HUES48 (cell line): Measurements from ENCODE around the gene ATXN2.

ENCODE experiments used
- H3K27ac ChIP-seq: one replicate; pipeline ENCODE4 v1.7.0; 2013; ENCODE audit warnings: low read depth, low read length, inconsistent platforms
- H3K27me3 ChIP-seq: 2 replicates; pipeline ENCODE4 v1.6.1; 2013; ENCODE audit warnings: mild to moderate bottlenecking, low read length; ENCODE audit not compliant: control insufficient read depth, insufficient read depth
- H3K36me3 ChIP-seq: 2 replicates; pipeline ENCODE4 v1.6.1; 2013; ENCODE audit warnings: low read length; ENCODE audit not compliant: control insufficient read depth, insufficient read depth
- H3K4me1 ChIP-seq: 2 replicates; pipeline ENCODE4 v1.6.1; 2013; ENCODE audit warnings: mild to moderate bottlenecking, low read length; ENCODE audit not compliant: control insufficient read depth, insufficient read depth
- H3K4me3 ChIP-seq: 2 replicates; pipeline ENCODE4 v1.5.1; 2013; ENCODE audit warnings: mild to moderate bottlenecking, low read depth, low read length
- H3K9ac ChIP-seq: 2 replicates; pipeline ENCODE4 v1.6.1; 2013; ENCODE audit warnings: mild to moderate bottlenecking, low read depth, low read length, moderate library complexity
- H3K9me3 ChIP-seq: 2 replicates; pipeline ENCODE4 v1.6.1; 2013; ENCODE audit warnings: low read length; ENCODE audit not compliant: control insufficient read depth, insufficient read depth

ATXN2 gene

GRCh38 chr12:111458546-111459172, 140.5 kb downstream of the ATXN2 start:
- Histone ChIP-seq H3K4me1 (no peaks in the 10 kb centered on the region), H3K27ac (no peak overlapping the region), H3K27me3 (no peaks in the 10 kb centered on the region), H3K9me3 (no peaks in the 10 kb centered on the region), H3K9ac (no peak overlapping the region), H3K4me3 (no peak overlapping the region), H3K36me3 (peaks cover 60% of the 10 kb centered on the region)

GRCh38 chr12:111457577-111457976, 141.5 kb downstream of the ATXN2 start:
- Histone ChIP-seq H3K36me3 (peaks cover 67% of the 10 kb centered on the region), H3K9ac (no peak overlapping the region), H3K9me3 (no peaks in the 10 kb centered on the region), H3K27me3 (no peaks in the 10 kb centered on the region), H3K27ac (no peak overlapping the region), H3K4me1 (no peaks in the 10 kb centered on the region), H3K4me3 (no peak overlapping the region)

- Histone ChIP-seq H3K4me3 (no peak overlapping the region), H3K36me3 (peaks cover 67% of the 10 kb centered on the region), H3K27me3 (no peaks in the 10 kb centered on the region), H3K9ac (no peak overlapping the region), H3K9me3 (no peaks in the 10 kb centered on the region), H3K27ac (no peak overlapping the region), H3K4me1 (no peaks in the 10 kb centered on the region)
Measured at GRCh38 chr12:111457071-111457470, 142.0 kb downstream of the ATXN2 start.

- peaks cover 74% of the 10 kb centered on the region for H3K36me3 ChIP-seq
Measured at GRCh38 chr12:111455448-111456320, 143.4 kb downstream of the ATXN2 start.

GRCh38 chr12:111454716-111455447, 144.2 kb downstream of the ATXN2 start:
- Histone ChIP-seq H3K36me3 (peaks cover 77% of the 10 kb centered on the region), H3K9ac (no peak overlapping the region), H3K27ac (no peak overlapping the region)

More at GRCh38 chr12:111455448-111456320, 143.4 kb downstream of the ATXN2 start:
- no peak overlapping the region for H3K4me3 ChIP-seq
- no peaks in the 10 kb centered on the region for H3K9me3 ChIP-seq
- H3K9ac ChIP-seq, result no peak overlapping the region
- H3K4me1 ChIP-seq, result no peaks in the 10 kb centered on the region
- no peaks in the 10 kb centered on the region for H3K27me3 ChIP-seq
- no peak overlapping the region for H3K27ac ChIP-seq

GRCh38 chr12:111454311-111454710, 144.8 kb downstream of the ATXN2 start:
- no peak overlapping the region for H3K27ac ChIP-seq
- H3K27me3 ChIP-seq, result no peaks in the 10 kb centered on the region
- no peaks in the 10 kb centered on the region for H3K4me1 ChIP-seq
- H3K9me3 ChIP-seq, result no peaks in the 10 kb centered on the region
- H3K9ac ChIP-seq, result no peak overlapping the region
- no peak overlapping the region for H3K4me3 ChIP-seq
- peaks cover 80% of the 10 kb centered on the region for H3K36me3 ChIP-seq

More at GRCh38 chr12:111454716-111455447, 144.2 kb downstream of the ATXN2 start:
- Histone ChIP-seq H3K4me3 (no peak overlapping the region), H3K27me3 (no peaks in the 10 kb centered on the region), H3K4me1 (no peaks in the 10 kb centered on the region), H3K9me3 (no peaks in the 10 kb centered on the region)

- no peaks in the 10 kb centered on the region for H3K4me1 ChIP-seq
- H3K27me3 ChIP-seq, result no peaks in the 10 kb centered on the region
- H3K27ac ChIP-seq, result no peak overlapping the region
- no peak overlapping the region for H3K4me3 ChIP-seq
- peaks cover 81% of the 10 kb centered on the region for H3K36me3 ChIP-seq
- H3K9ac ChIP-seq, result no peak overlapping the region
- H3K9me3 ChIP-seq, result no peaks in the 10 kb centered on the region
Measured at GRCh38 chr12:111453071-111453989, 145.8 kb downstream of the ATXN2 start.

- Histone ChIP-seq H3K9ac (no peak overlapping the region), H3K9me3 (no peaks in the 10 kb centered on the region), H3K27ac (no peak overlapping the region), H3K4me1 (no peaks in the 10 kb centered on the region), H3K36me3 (peaks cover 90% of the 10 kb centered on the region), H3K27me3 (no peaks in the 10 kb centered on the region), H3K4me3 (no peak overlapping the region)
Measured at GRCh38 chr12:111451649-111452129, 147.4 kb downstream of the ATXN2 start.

GRCh38 chr12:111451232-111451631, 147.9 kb downstream of the ATXN2 start:
- no peak overlapping the region for H3K27ac ChIP-seq
- no peaks in the 10 kb centered on the region for H3K9me3 ChIP-seq
- no peak overlapping the region for H3K4me3 ChIP-seq
- H3K9ac ChIP-seq, result no peak overlapping the region
- peaks cover 90% of the 10 kb centered on the region for H3K36me3 ChIP-seq
- H3K27me3 ChIP-seq, result no peaks in the 10 kb centered on the region
- H3K4me1 ChIP-seq, result peaks cover 1% of the 10 kb centered on the region; the same call in 1 of the 2 replicates

GRCh38 chr12:111450676-111451075, 148.4 kb downstream of the ATXN2 start:
- H3K9me3 ChIP-seq, result no peaks in the 10 kb centered on the region
- no peak overlapping the region for H3K4me3 ChIP-seq
- H3K9ac ChIP-seq, result no peak overlapping the region
- peaks cover 7% of the 10 kb centered on the region; the same call in 1 of the 2 replicates for H3K4me1 ChIP-seq
- no peaks in the 10 kb centered on the region for H3K27me3 ChIP-seq
- H3K36me3 ChIP-seq, result peaks cover 90% of the 10 kb centered on the region
- H3K27ac ChIP-seq, result no peak overlapping the region
